Ureter (tissue), 1 donor: ENCODE results near the gene HGS. TPM values are rescaled to one million over a fixed set of nuclear protein-coding genes. Genes with fewer than 3 reads are reported as not detected.
A peak's percentile ranks its signal among the peaks of the same experiment; 100 is the strongest.
"Not testable (repeated sequence)": the region's sequence is repeated elsewhere in the genome, so short reads cannot be mapped to it uniquely, and the experiment has no call there.

Experiments
- DNase-seq: peaks from one replicate; pipeline ENCODE4 v3.0.0-alpha.2; 2020; ENCODE audit warnings: low spot score
- total RNA-seq: library from RNA; stranded (reverse); gene quantifications from one replicate; pipeline ENCODE4 v1.2.4, GENCODE V29; 2023
- donor health status: DM: yes; HTN: yes; CAD: no.

The HGS gene
- total RNA-seq, 1 donor from 2014 or later = 101 TPM

GRCh38 chr17:81719410-81720266 lies 35.8 kb downstream of the HGS start:
- DNase-seq = no peak

GRCh38 chr17:81720267-81721071 lies 36.7 kb downstream of the HGS start:
- DNase-seq = no peak

- peak; percentile 89 for DNase-seq
These were observed 38.6 kb downstream of the HGS start for GRCh38 chr17:81722184-81723120.

- DNase-seq = no peak
These were observed 39.9 kb downstream of the HGS start for GRCh38 chr17:81723651-81724209.

- DNase-seq = no peak
These were observed 41.6 kb downstream of the HGS start for GRCh38 chr17:81725439-81725838.

- DNase-seq = peak; percentile 85
These were observed 42.2 kb downstream of the HGS start for GRCh38 chr17:81726004-81726403.

GRCh38 chr17:81727324-81728031 lies 43.7 kb downstream of the HGS start:
- no peak for DNase-seq

GRCh38 chr17:81733507-81734404 lies 49.9 kb downstream of the HGS start:
- peak; percentile 85 for DNase-seq

- no peak for DNase-seq
These were observed 50.8 kb downstream of the HGS start for GRCh38 chr17:81734405-81735263.

- peak; percentile 73 for DNase-seq
These were observed 51.7 kb downstream of the HGS start for GRCh38 chr17:81735264-81736102.

GRCh38 chr17:81737947-81738800 lies 54.4 kb downstream of the HGS start:
- DNase-seq = no peak

GRCh38 chr17:81738801-81739393 lies 55.1 kb downstream of the HGS start:
- no peak for DNase-seq

GRCh38 chr17:81739593-81739992 lies 55.8 kb downstream of the HGS start:
- not testable (repeated sequence) for DNase-seq

- DNase-seq = no peak
These were observed 56.7 kb downstream of the HGS start for GRCh38 chr17:81740395-81740961.

GRCh38 chr17:81741049-81741593 lies 57.3 kb downstream of the HGS start:
- DNase-seq = no peak
